HepG2 (cell line): Measurements from ENCODE around the gene JMJD8. TPM values are rescaled to one million over a fixed set of nuclear protein-coding genes. Genes with fewer than 3 reads are reported as not detected.

ENCODE experiments used
- ARID2 ChIP-seq: sonication (generic); formaldehyde crosslinking; IDR thresholded peaks from 2 replicates; pipeline ENCODE4 v1.8.1; 2022; ENCODE audit warnings: mild to moderate bottlenecking, missing genetic modification reagents, borderline replicate concordance
- ATF2 ChIP-seq: sonication (generic); formaldehyde crosslinking; IDR thresholded peaks from 2 replicates; pipeline ENCODE4 v1.4.0; 2020; ENCODE audit warnings: missing genetic modification reagents
- FLYWCH1 ChIP-seq: sonication (generic); formaldehyde crosslinking; IDR thresholded peaks from 2 replicates; pipeline ENCODE4 v1.8.1; 2023; ENCODE audit warnings: mild to moderate bottlenecking, missing genetic modification reagents
- FOXM1 ChIP-seq: sonication (generic); formaldehyde crosslinking; IDR thresholded peaks from 2 replicates; pipeline ENCODE4 v1.5.0; 2020; ENCODE audit warnings: missing genetic modification reagents
- HMGA1 ChIP-seq: sonication (generic); formaldehyde crosslinking; conservative IDR thresholded peaks from 2 replicates; pipeline ENCODE4 v1.4.0; 2020; ENCODE audit warnings: missing genetic modification reagents
- JUNB ChIP-seq: sonication (generic); formaldehyde crosslinking; IDR thresholded peaks from 2 replicates; pipeline ENCODE4 v1.8.0; 2022; ENCODE audit warnings: missing genetic modification reagents, mild to moderate bottlenecking, borderline replicate concordance
- KLF13 ChIP-seq: sonication (generic); formaldehyde crosslinking; IDR thresholded peaks from 2 replicates; pipeline ENCODE4 v1.4.0; 2020; ENCODE audit warnings: mild to moderate bottlenecking, missing genetic modification reagents
- MIER3 ChIP-seq: IDR thresholded peaks from 2 replicates; pipeline ENCODE4 v1.6.1; 2016; ENCODE audit warnings: missing compliant biosample characterization, borderline replicate concordance
- MXI1 ChIP-seq: IDR thresholded peaks from 3 replicates; pipeline ENCODE4 v1.6.1; 2012; ENCODE audit warnings: low read depth, low read length, inconsistent platforms, borderline replicate concordance
- NFYC ChIP-seq: IDR thresholded peaks from 2 replicates; pipeline ENCODE4 v1.6.1; 2016; ENCODE audit warnings: missing genetic modification reagents, missing compliant biosample characterization
- NONO ChIP-seq, 2 experiments: fragments of 450-650 bp in 1 of 2; sonication (generic) in 1 of 2; formaldehyde crosslinking in 1 of 2; IDR thresholded peaks in 1 of 2; conservative IDR thresholded peaks in 1 of 2; 2 replicates each; pipeline versions ENCODE4 v1.6.1 to v1.8.0; 2017 to 2022; ENCODE audit warnings: mild to moderate bottlenecking in 1 of 2, missing genetic modification reagents in 1 of 2, moderate library complexity in 1 of 2
- PHF20 ChIP-seq: sonication (generic); formaldehyde crosslinking; IDR thresholded peaks from 2 replicates; pipeline ENCODE4 v1.5.0; 2020; ENCODE audit warnings: mild to moderate bottlenecking, missing genetic modification reagents
- RAD21 ChIP-seq: fragments of 450-650 bp; formaldehyde crosslinking; IDR thresholded peaks from 2 replicates; pipeline ENCODE4 v1.5.0; 2020; ENCODE audit warnings: mild to moderate bottlenecking
- RFX3 ChIP-seq: IDR thresholded peaks from 2 replicates; pipeline ENCODE4 v1.6.1; 2016; ENCODE audit warnings: missing biosample characterization, missing genetic modification reagents
- SCMH1 ChIP-seq: sonication (generic); formaldehyde crosslinking; IDR thresholded peaks from 2 replicates; pipeline ENCODE4 v1.9.0; 2021; ENCODE audit warnings: missing genetic modification reagents, mild to moderate bottlenecking, borderline replicate concordance
- THRA ChIP-seq: sonication (generic); formaldehyde crosslinking; IDR thresholded peaks from 2 replicates; pipeline ENCODE4 v1.4.0; 2020; ENCODE audit warnings: missing genetic modification reagents, borderline replicate concordance
- ZC3H4 ChIP-seq: sonication (generic); formaldehyde crosslinking; IDR thresholded peaks from 2 replicates; pipeline ENCODE4 v1.4.0; 2020; ENCODE audit warnings: missing genetic modification reagents, borderline replicate concordance
- ZNF460 ChIP-seq: sonication (generic); formaldehyde crosslinking; IDR thresholded peaks from 2 replicates; pipeline ENCODE4 v1.5.1; 2020; ENCODE audit warnings: missing genetic modification reagents, mild to moderate bottlenecking, borderline replicate concordance
- ZNF558 ChIP-seq: sonication (generic); formaldehyde crosslinking; IDR thresholded peaks from 2 replicates; pipeline ENCODE4 v1.9.0; 2022; ENCODE audit warnings: mild to moderate bottlenecking, missing genetic modification reagents, borderline replicate concordance
- ZNF577 ChIP-seq: sonication (generic); formaldehyde crosslinking; IDR thresholded peaks from 2 replicates; pipeline ENCODE4 v1.4.0; 2020; ENCODE audit warnings: mild to moderate bottlenecking, low read depth, missing genetic modification reagents, borderline replicate concordance
- ZNF580 ChIP-seq: IDR thresholded peaks from 2 replicates; pipeline ENCODE4 v1.6.1; 2016; ENCODE audit warnings: low read depth, borderline replicate concordance
- ZNF607 ChIP-seq: sonication (generic); formaldehyde crosslinking; IDR thresholded peaks from 2 replicates; pipeline ENCODE4 v1.5.1; 2020; ENCODE audit warnings: missing genetic modification reagents, mild to moderate bottlenecking, borderline replicate concordance
- ZNF775 ChIP-seq: sonication (generic); formaldehyde crosslinking; IDR thresholded peaks from 2 replicates; pipeline ENCODE4 v1.4.0; 2020; ENCODE audit warnings: missing genetic modification reagents, mild to moderate bottlenecking, moderate library complexity, borderline replicate concordance
- ZNF891 ChIP-seq: sonication (generic); formaldehyde crosslinking; IDR thresholded peaks from 2 replicates; pipeline ENCODE4 v1.5.0; 2020; ENCODE audit warnings: mild to moderate bottlenecking, missing genetic modification reagents
- ZSCAN22 ChIP-seq: sonication (generic); formaldehyde crosslinking; IDR thresholded peaks from 2 replicates; pipeline ENCODE4 v1.4.0; 2020; ENCODE audit warnings: mild to moderate bottlenecking, missing genetic modification reagents
- polyA plus RNA-seq, 8 experiments: library from polyadenylated mRNA; depleted of rRNA in 3 of 8; stranded (reverse) in 7 of 8; unstranded in 1 of 8; fragments of >200 nt; fragmentation: Illumina TruSeq in 4 of 8; extraction: Trizol in 4 of 8; gene quantifications; 2 replicates each; pipeline versions ENCODE4 v1.2.1 to v1.2.3, GENCODE V29; 2011 to 2016; ENCODE audit warnings: low read depth in 4 of 8, missing spikeins in 1 of 8, mixed read lengths in 1 of 8; ENCODE audit not compliant: insufficient read depth in 1 of 8
- total RNA-seq, 5 experiments: library from RNA; depleted of rRNA; stranded (reverse); fragments of >200 nt; fragmentation: Illumina TruSeq; extraction: Trizol; gene quantifications; 2 replicates each; pipeline ENCODE4 v1.2.3, GENCODE V29; 2016; ENCODE audit warnings: low read depth in 1 of 5
- TF ChIP-seq, protein P1 (sequence below): sonication (generic); formaldehyde crosslinking; IDR thresholded peaks from 2 replicates; pipeline ENCODE4 v1.4.0; 2020; ENCODE audit warnings: missing genetic modification reagents

JMJD8 gene
- total and polyA plus RNA-seq, 2 of the 13 experiments (the other 11 are each of a cell fraction or from before 2014, with no cell fraction given), result 2.6 to 11.8 TPM

DNA sequence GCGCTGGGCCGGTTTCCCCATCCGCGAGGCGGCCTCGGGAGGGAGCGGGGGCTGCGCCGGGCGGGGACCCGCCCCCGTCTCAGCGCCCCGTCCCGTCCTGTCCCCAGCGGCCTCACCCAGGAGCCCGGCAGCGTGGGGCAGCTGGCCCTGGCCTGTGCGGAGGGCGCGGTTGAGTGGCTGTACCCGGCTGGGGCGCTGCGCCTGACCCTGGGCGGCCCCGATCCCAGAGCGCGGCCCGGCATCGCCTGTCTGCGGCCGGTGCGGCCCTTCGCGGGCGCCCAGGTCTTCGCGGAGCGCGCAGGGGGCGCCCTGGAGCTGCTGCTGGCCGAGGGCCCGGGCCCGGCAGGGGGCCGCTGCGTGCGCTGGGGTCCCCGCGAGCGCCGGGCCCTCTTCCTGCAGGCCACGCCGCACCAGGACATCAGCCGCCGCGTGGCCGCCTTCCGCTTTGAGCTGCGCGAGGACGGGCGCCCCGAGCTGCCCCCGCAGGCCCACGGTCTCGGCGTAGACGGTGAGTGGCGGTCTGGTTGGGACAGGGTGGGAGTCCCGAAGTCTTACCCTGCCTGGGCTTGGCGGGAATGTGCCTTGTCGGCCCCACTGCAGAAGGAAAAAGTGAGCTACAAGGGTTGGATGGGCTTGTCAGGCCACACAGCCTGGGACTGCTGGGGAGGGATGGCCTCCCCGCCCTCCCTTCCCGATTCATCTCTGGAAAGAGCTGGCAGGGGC lies 31.5 kb upstream of the JMJD8 start (continued):
- TF ChIP-seq ZNF577 (CRISPR knock-in tag) (no peak), ARID2 (CRISPR knock-in tag) (no peak), THRA (CRISPR knock-in tag) (no peak), ZNF460 (CRISPR knock-in tag) (no peak), MIER3 (CRISPR knock-in tag) (no peak), ATF2 (CRISPR knock-in tag) (0 out of 2 replicates have a peak, but pooled peaks have one; percentile 11), ZNF607 (CRISPR knock-in tag) (no peak), ZNF891 (CRISPR knock-in tag) (0 out of 2 replicates have a peak, but pooled peaks have one; percentile 37), FLYWCH1 (CRISPR knock-in tag) (no peak), ZNF775 (CRISPR knock-in tag) (no peak), ZNF580 (CRISPR knock-in tag) (no peak), ZNF558 (CRISPR knock-in tag) (0 out of 2 replicates have a peak, but pooled peaks have one; percentile 33), ZC3H4 (CRISPR knock-in tag) (no peak), MXI1 (no peak; the same call in 2 of the 3 replicates), FOXM1 (CRISPR knock-in tag) (no peak), KLF13 (no peak), NFYC (CRISPR knock-in tag) (no peak), NONO (IDR thresholded peaks at IDR 0.05) (no peak), NONO (CRISPR knock-in tag; conservative IDR thresholded peaks at IDR 0.05) (0 out of 2 replicates have a peak, but pooled peaks have one; percentile 14), PHF20 (CRISPR knock-in tag) (no peak), ZSCAN22 (CRISPR knock-in tag) (no peak), JUNB (no peak), RAD21 (CRISPR knock-in tag) (peak; percentile 69), SCMH1 (CRISPR knock-in tag) (no peak), HMGA1 (CRISPR knock-in tag) (no peak), RFX3 (CRISPR knock-in tag) (no peak)
- TF ChIP-seq, protein P1, sequence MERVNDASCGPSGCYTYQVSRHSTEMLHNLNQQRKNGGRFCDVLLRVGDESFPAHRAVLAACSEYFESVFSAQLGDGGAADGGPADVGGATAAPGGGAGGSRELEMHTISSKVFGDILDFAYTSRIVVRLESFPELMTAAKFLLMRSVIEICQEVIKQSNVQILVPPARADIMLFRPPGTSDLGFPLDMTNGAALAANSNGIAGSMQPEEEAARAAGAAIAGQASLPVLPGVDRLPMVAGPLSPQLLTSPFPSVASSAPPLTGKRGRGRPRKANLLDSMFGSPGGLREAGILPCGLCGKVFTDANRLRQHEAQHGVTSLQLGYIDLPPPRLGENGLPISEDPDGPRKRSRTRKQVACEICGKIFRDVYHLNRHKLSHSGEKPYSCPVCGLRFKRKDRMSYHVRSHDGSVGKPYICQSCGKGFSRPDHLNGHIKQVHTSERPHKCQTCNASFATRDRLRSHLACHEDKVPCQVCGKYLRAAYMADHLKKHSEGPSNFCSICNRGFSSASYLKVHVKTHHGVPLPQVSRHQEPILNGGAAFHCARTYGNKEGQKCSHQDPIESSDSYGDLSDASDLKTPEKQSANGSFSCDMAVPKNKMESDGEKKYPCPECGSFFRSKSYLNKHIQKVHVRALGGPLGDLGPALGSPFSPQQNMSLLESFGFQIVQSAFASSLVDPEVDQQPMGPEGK (CRISPR knock-in tag), result no peak
